ENCODE measurements around the gene RAI1.

DNA sequence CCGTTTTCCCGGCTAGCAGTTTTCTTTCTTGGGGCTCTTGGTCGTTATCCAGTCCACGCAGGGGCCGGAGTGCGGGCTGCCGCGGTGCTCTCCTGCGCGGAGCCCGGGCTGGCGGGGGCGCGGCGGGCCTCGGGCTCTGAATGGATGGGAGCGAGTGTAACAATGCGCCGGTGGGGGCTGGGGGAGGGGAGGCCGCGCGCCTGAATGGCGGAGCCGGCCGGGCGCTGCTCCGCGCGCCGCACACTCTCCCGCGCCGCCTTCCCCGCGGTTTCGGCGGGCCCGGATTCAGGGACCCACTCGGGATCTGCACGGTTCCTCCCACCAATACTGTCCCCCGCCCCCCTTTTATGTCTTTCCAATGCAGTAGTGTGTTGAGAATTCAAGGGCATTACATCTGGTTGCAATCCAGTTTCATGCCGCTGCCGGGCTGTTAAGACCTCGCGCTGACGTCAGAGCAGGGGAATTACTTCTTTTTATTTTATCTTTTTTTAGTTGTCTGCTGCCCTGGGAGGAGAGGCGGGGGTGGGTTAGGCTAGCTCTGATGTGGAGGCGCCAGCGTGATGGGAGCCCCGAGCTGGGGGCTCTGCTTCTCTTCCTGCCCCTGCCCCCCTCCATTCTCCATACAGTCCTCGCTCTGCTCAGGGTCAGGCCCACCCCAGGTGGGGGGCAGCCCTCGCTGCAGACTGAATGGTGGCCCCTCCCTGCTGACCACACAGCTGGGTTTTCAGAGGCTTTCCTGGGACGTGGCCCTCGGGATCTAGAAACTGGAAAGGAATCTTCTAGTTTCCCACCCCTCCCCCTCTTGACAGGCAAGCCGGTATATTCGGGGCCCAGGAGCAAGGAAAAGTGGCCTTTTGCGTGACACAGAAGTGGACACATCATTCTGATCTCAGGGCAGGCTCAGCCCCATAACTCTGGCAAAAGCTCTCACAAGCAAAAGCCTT is 1.8 kb downstream of the RAI1 start:
- TF ChIP-seq POLR2A (IDR thresholded peaks at IDR 0.05; ENCODE audit: low read depth, low read length) (peak; percentile 19), POLR2AphosphoS5 (IDR thresholded peaks at IDR 0.05; ENCODE audit: low read depth, low read length) (no peak)
